Thymus (tissue), 11 donors: ENCODE results near the gene ARFGAP3. TPM values are rescaled to one million over a fixed set of nuclear protein-coding genes. Genes with fewer than 3 reads are reported as not detected.

Experiments used
- DNase-seq, 9 donors: peaks; one replicate each; pipeline ENCODE4 v3.0.0-alpha.2; 2013; ENCODE audit warnings: low spot score in 9 of 9, low read depth in 6 of 9, missing footprints in 1 of 9
- H3K27ac ChIP-seq, 2 donors: one replicate each; pipeline ENCODE4 v1.5.1; 2013; ENCODE audit warnings: control low read depth in 1 of 2, low read depth in 1 of 2, low read length in 1 of 2, mild to moderate bottlenecking in 1 of 2, moderate library complexity in 1 of 2
- H3K27me3 ChIP-seq, 2 donors: one replicate each; pipeline ENCODE4 v1.5.1; 2013; ENCODE audit warnings: low read length in 1 of 2; ENCODE audit not compliant: control insufficient read depth in 2 of 2, insufficient read depth in 1 of 2
- H3K36me3 ChIP-seq, 2 donors: one replicate each; pipeline ENCODE4 v1.5.1; 2013; ENCODE audit warnings: low read length in 1 of 2, mild to moderate bottlenecking in 1 of 2, moderate library complexity in 1 of 2; ENCODE audit not compliant: control insufficient read depth in 2 of 2, insufficient read depth in 2 of 2
- H3K4me1 ChIP-seq, 2 donors: one replicate each; pipeline ENCODE4 v1.5.1; 2013; ENCODE audit warnings: low read length in 2 of 2; ENCODE audit not compliant: control insufficient read depth in 2 of 2, insufficient read depth in 2 of 2
- H3K4me3 ChIP-seq, 2 donors: one replicate each; pipeline ENCODE4 v1.5.1; 2013; ENCODE audit warnings: low read length in 2 of 2, control low read depth in 1 of 2, mild to moderate bottlenecking in 1 of 2
- H3K9me3 ChIP-seq, 2 donors: one replicate each; pipeline ENCODE4 v1.5.1; 2013; ENCODE audit warnings: low read length in 1 of 2, mild to moderate bottlenecking in 1 of 2; ENCODE audit not compliant: control insufficient read depth in 2 of 2, insufficient read depth in 1 of 2
- WGBS: extraction: QIAGEN DNeasy Blood & Tissue Kit; methylation state at CpG from one replicate; pipeline ENCODE4 v1.1.7; 2013; 5-methylcytosine and 5-hydroxymethylcytosine counted together
- polyA plus RNA-seq: library from polyadenylated mRNA; stranded (reverse); fragments of 200-250 nt; gene quantifications from one replicate; pipeline ENCODE4 v1.2.3, GENCODE V29; 2013
- total RNA-seq: library from RNA; stranded (reverse); fragments of 120-200 nt; gene quantifications from one replicate; pipeline ENCODE4 v1.2.4, GENCODE V29; 2013
- donor health status: healthy.

Gene ARFGAP3
- total and polyA plus RNA-seq, 2 donors, result 29.9 to 40.0 TPM

DNA sequence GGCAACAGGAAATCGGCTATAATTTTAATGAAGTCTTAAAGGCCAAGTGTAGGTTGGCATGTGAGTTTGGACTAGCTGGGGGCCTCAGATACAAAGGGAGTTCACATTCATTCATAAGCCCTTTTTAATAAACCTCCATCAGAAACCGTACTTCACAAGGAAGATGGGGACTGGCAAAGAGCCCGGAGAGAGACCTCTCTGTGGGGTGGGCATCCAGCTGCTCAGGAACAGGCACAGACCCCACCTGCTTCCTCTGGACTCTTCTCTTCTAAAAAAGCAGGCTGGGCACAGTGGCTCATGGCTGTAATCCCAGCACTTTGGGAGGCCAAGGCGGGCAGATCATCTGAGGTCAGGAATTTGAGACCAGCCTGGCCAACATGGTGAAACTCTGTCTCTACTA lies 3.9 kb upstream of the ARFGAP3 start:
- peaks cover 0 to 4% of the 10 kb centered on the region in 2 donors for H3K9me3 ChIP-seq
- peaks cover 6 to 7% of the 10 kb centered on the region in 2 donors for H3K4me1 ChIP-seq
- H3K27ac ChIP-seq, result peak overlapping the region in 1 of 2 donors; percentile 18
- DNase-seq, result no peak
- no peak overlapping the region for H3K4me3 ChIP-seq
- WGBS, result 27% methylated on average over 4 of the region's 4 CpGs
- H3K36me3 ChIP-seq, result no peaks in the 10 kb centered on the region
- H3K27me3 ChIP-seq, result no peaks in the 10 kb centered on the region

DNA sequence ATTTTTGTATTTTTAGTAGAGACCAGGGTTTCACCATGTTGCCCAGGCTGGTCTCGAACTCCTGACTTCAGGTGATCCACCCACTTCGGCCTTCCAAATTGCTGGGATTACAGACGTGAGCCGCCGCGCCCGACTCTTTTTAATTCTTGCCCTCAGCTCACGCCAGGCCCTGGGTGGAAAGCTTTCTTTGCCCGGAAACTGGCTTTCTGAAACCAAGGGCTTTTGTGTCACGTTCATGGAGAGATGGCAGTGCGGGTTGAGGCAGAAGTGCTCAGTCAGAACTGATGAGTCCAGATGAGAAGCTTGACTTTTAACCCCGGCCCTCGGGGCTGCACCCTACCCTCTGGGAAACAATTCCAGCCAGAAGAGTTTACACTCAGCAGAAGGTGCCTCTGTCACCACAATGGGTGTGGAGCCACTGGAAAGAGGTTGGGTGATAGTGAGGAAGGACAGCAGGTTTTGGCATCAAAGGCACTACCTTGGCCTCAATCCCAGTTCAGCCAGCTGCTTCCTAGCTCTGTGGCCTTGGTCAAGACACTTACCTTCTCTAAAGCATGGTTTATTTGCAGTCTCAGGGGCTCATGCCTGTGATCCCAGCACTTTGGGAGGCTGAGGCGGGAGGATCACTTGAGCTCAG lies 890 bp upstream of the ARFGAP3 start:
- H3K4me3 ChIP-seq, result no peak overlapping the region

DNA sequence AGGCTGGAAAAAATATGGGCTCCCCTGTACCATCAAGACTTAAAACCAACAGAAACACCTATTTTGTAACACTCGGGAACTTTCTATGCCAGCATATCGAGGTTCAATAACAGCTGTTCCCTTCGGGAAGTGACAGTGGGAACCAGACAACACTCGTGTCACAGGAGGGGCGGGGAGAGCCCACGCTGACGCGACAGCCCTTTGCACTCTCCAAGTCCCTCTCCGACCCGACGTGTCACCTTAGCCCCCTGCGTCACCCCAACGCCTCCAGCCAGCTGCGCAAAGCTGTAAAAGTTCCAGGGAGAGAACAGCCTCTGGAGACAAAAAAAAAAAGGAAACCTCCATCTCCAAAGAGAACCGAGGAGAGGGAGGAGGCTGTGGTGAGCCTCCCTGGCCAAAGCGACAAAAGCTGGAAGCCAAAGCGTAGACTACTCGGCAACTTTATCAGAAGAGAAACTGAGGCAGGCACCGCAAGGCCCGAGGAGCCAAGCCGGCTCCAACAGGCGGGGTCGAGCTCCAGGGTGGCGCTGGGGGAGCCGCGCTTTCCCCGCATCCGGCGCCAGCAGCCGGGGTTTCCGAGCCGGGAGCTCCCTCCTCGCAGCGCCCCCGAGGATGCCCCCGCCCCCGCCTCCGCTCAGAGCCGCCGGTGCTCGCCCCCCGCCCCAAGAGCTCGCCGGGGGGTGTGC lies 751 bp downstream of the ARFGAP3 start:
- no peaks in the 10 kb centered on the region for H3K36me3 ChIP-seq
- peak overlapping the region; percentile 72 to 95 for H3K27ac ChIP-seq
- peak in 8 of 9 donors; percentile 15 to 77 (median 51) for DNase-seq
- peaks cover 0 to 4% of the 10 kb centered on the region in 2 donors for H3K9me3 ChIP-seq
- H3K4me3 ChIP-seq, result peak overlapping the region; percentile 73 to 92
- WGBS, result under 1% methylated on average over 44 of the region's 44 CpGs
- peaks cover 9 to 15% of the 10 kb centered on the region in 2 donors for H3K4me1 ChIP-seq
- no peaks in the 10 kb centered on the region for H3K27me3 ChIP-seq

More for the DNA sequence above, 890 bp upstream of the ARFGAP3 start:
- Histone ChIP-seq H3K36me3 (no peaks in the 10 kb centered on the region), H3K27me3 (no peaks in the 10 kb centered on the region), H3K9me3 (peaks cover 0 to 4% of the 10 kb centered on the region in 2 donors), H3K4me1 (peaks cover 9 to 15% of the 10 kb centered on the region in 2 donors), H3K27ac (no peak overlapping the region)
- DNase-seq, result no peak
- 98% methylated on average over 14 of the region's 14 CpGs for WGBS

DNA sequence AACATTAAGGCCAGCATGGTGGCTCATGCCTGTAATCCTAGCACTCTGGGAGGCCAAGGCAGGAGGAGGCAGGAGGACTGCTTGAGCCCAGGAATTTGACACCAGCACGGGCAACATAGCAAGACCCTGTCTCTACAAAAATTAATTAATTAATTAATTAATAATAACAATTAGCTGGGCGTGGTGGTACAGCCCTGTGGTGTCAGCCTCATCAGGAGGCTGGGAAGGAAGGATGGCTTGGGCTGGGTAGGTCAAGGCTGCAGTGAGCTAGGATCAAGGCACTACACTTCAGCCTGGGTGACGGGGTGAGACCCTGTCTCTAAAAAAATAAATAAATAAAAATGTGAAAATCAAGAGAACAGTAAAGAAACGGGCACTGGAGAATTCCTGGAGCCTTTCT lies 1.4 kb downstream of the ARFGAP3 start:
- Histone ChIP-seq H3K4me1 (peaks cover 7 to 15% of the 10 kb centered on the region in 2 donors), H3K36me3 (no peaks in the 10 kb centered on the region), H3K27ac (no peak overlapping the region), H3K9me3 (peaks cover 0 to 4% of the 10 kb centered on the region in 2 donors), H3K27me3 (no peaks in the 10 kb centered on the region), H3K4me3 (peak overlapping the region; percentile 73 to 92)
- WGBS, result 77% methylated on average over 4 of the region's 4 CpGs
- DNase-seq, result no peak

DNA sequence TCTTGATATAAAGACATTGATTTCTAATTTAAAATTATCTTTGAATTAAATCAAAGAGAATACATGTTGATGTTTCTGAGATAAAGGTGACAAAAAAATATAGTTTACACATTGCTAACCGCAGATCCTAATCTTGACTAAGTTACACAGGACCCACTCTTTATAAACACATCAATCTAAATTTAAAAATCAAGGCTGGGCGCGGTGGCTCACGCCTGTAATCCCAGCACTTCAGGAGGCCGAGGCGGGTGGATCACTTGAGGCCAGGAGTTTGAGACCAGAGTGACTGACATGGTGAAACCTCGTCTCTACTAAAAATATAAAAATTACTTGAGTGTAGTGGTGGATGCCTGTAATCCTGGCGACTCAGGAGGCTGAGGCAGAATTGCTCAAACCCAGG lies 1.9 kb downstream of the ARFGAP3 start:
- H3K4me3 ChIP-seq, result no peak overlapping the region
- H3K4me1 ChIP-seq, result peaks cover 5 to 15% of the 10 kb centered on the region in 2 donors
- no peak for DNase-seq
- WGBS, result 96% methylated on average over 8 of the region's 8 CpGs
- no peaks in the 10 kb centered on the region for H3K27me3 ChIP-seq
- H3K27ac ChIP-seq, result no peak overlapping the region
- peaks cover 0 to 4% of the 10 kb centered on the region in 2 donors for H3K9me3 ChIP-seq
- no peaks in the 10 kb centered on the region for H3K36me3 ChIP-seq

GRCh38 chr22:42848941-42849550 lies 8.0 kb downstream of the ARFGAP3 start:
- DNase-seq, result no peak
- Histone ChIP-seq H3K27ac (no peak overlapping the region), H3K36me3 (peaks cover 4 to 8% of the 10 kb centered on the region in 2 donors), H3K4me1 (no peaks in the 10 kb centered on the region), H3K27me3 (no peaks in the 10 kb centered on the region), H3K4me3 (no peak overlapping the region), H3K9me3 (no peaks in the 10 kb centered on the region)
- WGBS, result 97% methylated on average over 5 of the region's 5 CpGs

DNA sequence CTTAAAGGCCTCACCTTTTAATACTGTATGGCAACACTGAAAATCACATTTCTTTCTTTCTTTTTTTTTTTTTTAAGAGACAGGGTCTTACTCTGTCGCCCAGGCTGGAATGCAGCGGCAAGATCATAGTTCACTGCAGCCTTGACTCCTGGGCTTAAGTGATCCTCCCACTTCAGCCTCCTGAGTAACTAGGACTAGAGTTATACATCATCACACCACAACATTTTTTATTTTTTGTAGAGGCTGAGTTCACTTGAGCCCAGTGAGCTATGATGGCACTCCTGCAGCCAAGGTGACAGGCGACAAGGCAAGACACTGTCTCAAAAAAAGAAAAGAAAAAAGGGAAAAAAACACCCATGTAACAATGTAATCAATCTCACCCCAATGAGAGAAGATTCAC lies 10.0 kb downstream of the ARFGAP3 start:
- no peaks in the 10 kb centered on the region for H3K9me3 ChIP-seq
- no peaks in the 10 kb centered on the region for H3K27me3 ChIP-seq
- 96% methylated on average over 3 of the region's 3 CpGs for WGBS
- no peak overlapping the region for H3K27ac ChIP-seq
- H3K4me3 ChIP-seq, result no peak overlapping the region
- peaks cover 0 to 2% of the 10 kb centered on the region in 2 donors for H3K4me1 ChIP-seq
- peaks cover 10 to 13% of the 10 kb centered on the region in 2 donors for H3K36me3 ChIP-seq
- DNase-seq, result no peak

- peaks cover 13 to 24% of the 10 kb centered on the region in 2 donors for H3K36me3 ChIP-seq
- no peak overlapping the region for H3K4me3 ChIP-seq
- peaks cover 0 to 2% of the 10 kb centered on the region in 2 donors for H3K4me1 ChIP-seq
- H3K27ac ChIP-seq, result no peak overlapping the region
- DNase-seq, result no peak
- WGBS, result 71% methylated on average over 4 of the region's 4 CpGs
- no peaks in the 10 kb centered on the region for H3K27me3 ChIP-seq
- H3K9me3 ChIP-seq, result no peaks in the 10 kb centered on the region
Observed at GRCh38 chr22:42844756-42845155, 12.3 kb downstream of the ARFGAP3 start.
